GM12875 (cell line): Measurements from ENCODE around the gene CCL2.

Experiments
- H3K4me3 ChIP-seq: one replicate; pipeline ENCODE4 v1.5.1; 2011; ENCODE audit warnings: low read depth, low read length, control low read depth
- TF ChIP-seq, protein P1 (sequence below): IDR thresholded peaks from 2 replicates; pipeline ENCODE4 v1.5.1; 2011; ENCODE audit warnings: low read depth, mild to moderate bottlenecking, control low read depth, inconsistent platforms, low read length, moderate library complexity, borderline replicate concordance; ENCODE audit not compliant: insufficient read depth

Gene CCL2

DNA sequence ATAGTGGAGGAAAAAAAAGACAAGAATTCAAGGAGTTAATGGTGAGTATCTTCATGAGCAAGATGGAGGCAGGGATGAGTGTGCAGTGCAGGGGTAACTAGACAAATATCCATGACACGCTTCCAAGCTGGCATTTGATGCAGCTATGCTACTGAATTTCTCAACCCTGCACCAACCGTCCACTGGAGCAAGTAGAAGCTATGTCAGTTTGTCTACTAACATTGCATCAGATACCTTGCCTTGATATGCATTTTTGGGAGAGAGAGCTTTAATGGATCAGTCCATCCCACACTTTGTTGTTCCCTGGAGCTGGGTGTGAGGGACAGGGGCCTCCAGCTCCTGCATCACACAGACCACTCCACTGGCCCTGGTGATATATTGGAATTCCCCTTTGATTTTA, 46.9 kb downstream of the CCL2 start:
- TF ChIP-seq, protein P1, sequence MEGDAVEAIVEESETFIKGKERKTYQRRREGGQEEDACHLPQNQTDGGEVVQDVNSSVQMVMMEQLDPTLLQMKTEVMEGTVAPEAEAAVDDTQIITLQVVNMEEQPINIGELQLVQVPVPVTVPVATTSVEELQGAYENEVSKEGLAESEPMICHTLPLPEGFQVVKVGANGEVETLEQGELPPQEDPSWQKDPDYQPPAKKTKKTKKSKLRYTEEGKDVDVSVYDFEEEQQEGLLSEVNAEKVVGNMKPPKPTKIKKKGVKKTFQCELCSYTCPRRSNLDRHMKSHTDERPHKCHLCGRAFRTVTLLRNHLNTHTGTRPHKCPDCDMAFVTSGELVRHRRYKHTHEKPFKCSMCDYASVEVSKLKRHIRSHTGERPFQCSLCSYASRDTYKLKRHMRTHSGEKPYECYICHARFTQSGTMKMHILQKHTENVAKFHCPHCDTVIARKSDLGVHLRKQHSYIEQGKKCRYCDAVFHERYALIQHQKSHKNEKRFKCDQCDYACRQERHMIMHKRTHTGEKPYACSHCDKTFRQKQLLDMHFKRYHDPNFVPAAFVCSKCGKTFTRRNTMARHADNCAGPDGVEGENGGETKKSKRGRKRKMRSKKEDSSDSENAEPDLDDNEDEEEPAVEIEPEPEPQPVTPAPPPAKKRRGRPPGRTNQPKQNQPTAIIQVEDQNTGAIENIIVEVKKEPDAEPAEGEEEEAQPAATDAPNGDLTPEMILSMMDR = no peak
- no peak overlapping the region for H3K4me3 ChIP-seq

DNA sequence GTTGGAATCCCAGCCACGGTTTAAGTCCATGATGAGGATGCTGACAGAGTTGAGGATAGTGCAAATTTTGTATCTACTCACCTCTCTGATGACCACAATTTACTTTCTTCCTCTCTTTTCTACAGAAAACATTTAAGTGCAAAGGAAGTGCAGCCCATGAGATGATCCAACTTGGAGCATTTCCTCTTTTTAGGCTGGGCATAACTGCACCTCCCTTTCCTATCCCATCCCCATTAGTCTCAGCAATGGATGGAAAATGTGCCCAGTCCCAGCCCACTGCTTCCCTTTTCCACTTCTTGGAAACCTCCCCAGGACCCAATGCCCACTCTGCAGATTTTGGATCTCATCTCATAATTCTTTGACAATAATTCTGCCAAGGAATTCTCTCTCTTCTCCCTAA, 47.6 kb downstream of the CCL2 start:
- TF ChIP-seq, protein P1 = no peak
- no peak overlapping the region for H3K4me3 ChIP-seq

DNA sequence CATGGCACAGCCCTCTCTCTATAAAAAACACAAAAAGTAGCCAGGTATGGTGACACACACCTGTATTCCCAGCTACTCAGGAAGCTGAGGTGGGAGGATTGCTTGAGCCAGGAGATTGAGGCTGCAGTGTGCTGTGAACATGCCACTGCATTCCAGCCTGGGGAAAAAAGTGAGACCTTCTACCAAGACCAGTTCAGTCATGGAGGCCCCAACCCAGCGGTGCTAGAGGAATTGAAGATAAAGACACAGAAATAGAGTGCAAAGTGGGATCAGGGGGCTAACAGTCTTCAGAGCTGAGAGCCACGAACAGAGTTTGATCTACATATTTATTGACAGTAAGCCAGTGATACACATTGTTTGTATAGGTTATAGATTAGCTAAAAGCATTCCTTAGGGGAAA, 48.5 kb downstream of the CCL2 start:
- TF ChIP-seq, protein P1 = no peak
- no peak overlapping the region for H3K4me3 ChIP-seq

DNA sequence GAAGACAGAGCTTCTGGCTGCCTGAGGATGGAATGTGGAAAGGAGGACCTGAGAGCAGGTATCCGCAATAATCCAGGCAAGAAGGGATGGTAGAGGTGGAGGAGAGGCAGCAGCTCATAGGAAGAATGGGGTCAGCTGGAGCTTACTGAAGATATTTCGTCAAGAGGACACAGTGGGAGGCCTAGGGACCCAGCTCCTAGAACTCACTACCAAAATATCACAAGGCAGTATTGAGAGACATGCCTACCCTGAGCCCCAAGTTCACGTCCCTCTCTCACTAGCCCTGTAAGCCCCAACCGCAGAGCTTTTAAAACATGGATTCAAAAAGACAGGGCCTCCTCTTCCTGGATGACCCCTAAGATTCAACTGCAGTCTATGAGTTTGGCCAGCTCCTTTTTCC, 50.0 kb downstream of the CCL2 start:
- TF ChIP-seq, protein P1 = no peak
- no peak overlapping the region for H3K4me3 ChIP-seq

DNA sequence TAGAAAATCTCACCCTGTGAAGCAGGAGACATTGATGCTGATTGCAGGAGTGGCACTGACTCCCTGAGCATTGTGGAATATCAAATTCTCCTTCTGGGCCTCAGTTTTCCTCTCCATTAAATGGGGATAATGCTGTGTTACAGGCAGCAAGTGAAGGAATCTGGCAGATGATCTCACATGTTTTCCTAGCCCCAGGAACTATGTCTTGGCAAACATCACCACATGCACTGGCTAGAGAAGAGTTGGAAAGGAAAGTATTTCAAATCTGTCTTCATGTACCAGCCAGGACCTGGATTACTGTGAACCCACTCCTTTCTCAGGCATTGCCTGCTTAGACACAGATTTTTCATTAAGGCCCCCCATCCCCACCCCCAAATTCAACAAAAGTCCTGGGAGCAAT, 50.5 kb downstream of the CCL2 start:
- H3K4me3 ChIP-seq = no peak overlapping the region
- TF ChIP-seq, protein P1 = no peak

DNA sequence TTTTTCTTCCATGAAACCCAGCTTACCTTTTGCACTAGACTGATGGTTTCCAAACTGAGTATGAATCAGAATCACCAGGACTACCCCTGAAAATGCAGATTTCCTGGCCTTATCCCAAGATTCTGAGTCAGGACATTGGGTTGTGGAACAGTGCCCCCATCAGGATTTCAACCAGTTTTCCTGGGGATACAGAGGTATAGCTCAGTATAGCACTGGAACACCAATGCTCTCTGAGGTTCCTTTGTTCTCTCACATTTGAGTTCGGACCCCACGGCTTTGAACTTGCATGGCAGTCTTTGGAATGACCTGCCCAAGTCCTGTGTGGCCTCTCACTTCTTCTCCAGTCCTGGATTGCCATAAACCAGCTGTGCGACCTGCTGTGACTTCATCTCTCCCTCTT, 51.4 kb downstream of the CCL2 start:
- TF ChIP-seq, protein P1 = no peak
- no peak overlapping the region for H3K4me3 ChIP-seq
